A673 (cell line): ENCODE results near the gene CD4. TPM values are rescaled to one million over a fixed set of nuclear protein-coding genes. Genes with fewer than 3 reads are reported as not detected.

Experiments used
- BruUV-seq: library from RNA; stranded (reverse); fragments of 400-500 nt; replicated peaks from 2 replicates; lab custom pipeline; 2021; lab: Mats Ljungman, UMichigan
- CTCF ChIA-PET: fragments of 300-600 bp; sonication (Branson Sonifier 250); formaldehyde crosslinking; loops from one replicate; lab custom pipeline; 2022; ENCODE audit warnings: antibody characterized with exemption; lab: Charles Lee
- POLR2A ChIA-PET: fragments of 300-600 bp; sonication (Branson Sonifier 250); formaldehyde crosslinking; loops from one replicate; lab custom pipeline; 2022; ENCODE audit warnings: antibody characterized with exemption; ENCODE audit not compliant: low non-redundant PET; lab: Charles Lee
- DNase-seq: peaks from one replicate; pipeline ENCODE4 v3.0.0-alpha.2; 2015; ENCODE audit warnings: low spot score
- H3K27ac ChIP-seq: fragments of 200-600 bp; sonication (generic); 2 replicates; pipeline ENCODE4 v1.5.1; 2016; ENCODE audit warnings: mixed run types, low read depth, mild to moderate bottlenecking, mixed read lengths, antibody characterized with exemption, low read length; ENCODE audit not compliant: poor library complexity, severe bottlenecking
- H3K27me3 ChIP-seq: fragments of 200-600 bp; sonication (generic); replicated peaks from 2 replicates; pipeline ENCODE4 v1.6.1; 2017; ENCODE audit warnings: mixed run types, low read depth, mild to moderate bottlenecking, mixed read lengths, antibody characterized with exemption, low read length; ENCODE audit not compliant: insufficient read depth, poor library complexity
- H3K36me3 ChIP-seq: fragments of 200-600 bp; sonication (generic); 2 replicates; pipeline ENCODE4 v1.6.1; 2016; ENCODE audit warnings: mixed run types, mild to moderate bottlenecking, mixed read lengths, antibody characterized with exemption, low read length; ENCODE audit not compliant: insufficient read depth, poor library complexity, severe bottlenecking
- H3K4me1 ChIP-seq: fragments of 200-600 bp; sonication (generic); 2 replicates; pipeline ENCODE4 v1.6.1; 2017; ENCODE audit warnings: mixed run types, mild to moderate bottlenecking, mixed read lengths, antibody characterized with exemption, low read length; ENCODE audit not compliant: insufficient read depth, poor library complexity, severe bottlenecking
- H3K4me3 ChIP-seq: fragments of 200-600 bp; sonication (generic); 2 replicates; pipeline ENCODE4 v1.5.1; 2016; ENCODE audit warnings: low read depth, mixed run types, mild to moderate bottlenecking, mixed read lengths, low read length; ENCODE audit not compliant: poor library complexity, severe bottlenecking
- H3K9me3 ChIP-seq: fragments of 200-600 bp; sonication (generic); 2 replicates; pipeline ENCODE4 v1.6.1; 2016; ENCODE audit warnings: mixed run types, low read depth, mild to moderate bottlenecking, mixed read lengths, antibody characterized with exemption, low read length; ENCODE audit not compliant: poor library complexity, severe bottlenecking
- CTCF ChIP-seq: fragments of 300-800, 200-600 bp; sonication (generic); conservative IDR thresholded peaks from 2 replicates; pipeline ENCODE4 v1.5.1; 2017; ENCODE audit warnings: low read depth, mild to moderate bottlenecking, antibody characterized with exemption, low read length, moderate library complexity, mixed read lengths
- EZH2 ChIP-seq: fragments of 200-600 bp; sonication (generic); IDR thresholded peaks from 2 replicates; pipeline ENCODE4 v1.6.1; 2017; ENCODE audit warnings: borderline replicate concordance, low read depth, mild to moderate bottlenecking, mixed read lengths, antibody characterized with exemption, low read length; ENCODE audit not compliant: poor library complexity, severe bottlenecking
- intact Hi-C: fragments of 100-400 bp; cut with micrococcal nuclease; formaldehyde crosslinking; loops from one replicate; pipeline ENCODE4 v1.10.0; 2022; ENCODE audit not compliant: unreplicated experiment
- total RNA-seq: library from RNA; stranded (reverse); gene quantifications from 2 replicates; pipeline ENCODE4 v1.2.3, GENCODE V29; 2021

Gene CD4
- total RNA-seq, 1 experiment from 2014 or later: not detected

- CTCF ChIA-PET: interaction anchor here (0.8 kb wide), 1 partner anchor 90 kb away, joined by 5 read pairs; the partner anchor contains the start of gene MLF2
- peaks cover 50% of the 10 kb centered on the region for H3K36me3 ChIP-seq
- H3K4me3 ChIP-seq: no peak overlapping the region
- no TSS peak for BruUV-seq
- no peak for TF ChIP-seq EZH2
- TF ChIP-seq CTCF: no peak; the same call in 1 of the 2 replicates
- intact Hi-C loops: no loop called here
- H3K4me1 ChIP-seq: no peaks in the 10 kb centered on the region
- H3K27me3 ChIP-seq: no peaks in the 10 kb centered on the region
- peak; percentile 56 for DNase-seq
- no peaks in the 10 kb centered on the region for H3K9me3 ChIP-seq
- no peak overlapping the region for H3K27ac ChIP-seq
- POLR2A ChIA-PET: interaction anchor here (1.0 to 1.1 kb wide), 2 partner anchors 9 kb away, joined by 3 read pairs; partner anchors contain the start of gene USP5
Observed at GRCh38 chr12:6843118-6843902, 54.0 kb downstream of the CD4 start.

- ChIA-PET POLR2A (no interaction called here), CTCF (no interaction called here)
- intact Hi-C loops: no loop called here
- Histone ChIP-seq H3K27ac (no peak overlapping the region), H3K4me3 (no peak overlapping the region), H3K27me3 (no peaks in the 10 kb centered on the region), H3K9me3 (no peaks in the 10 kb centered on the region), H3K4me1 (peaks cover 12% of the 10 kb centered on the region), H3K36me3 (peaks cover 59% of the 10 kb centered on the region)
- no TSS peak for BruUV-seq
- TF ChIP-seq EZH2: no peak
- no peak for TF ChIP-seq CTCF
- no peak for DNase-seq
Observed at GRCh38 chr12:6845395-6845794, 56.1 kb downstream of the CD4 start.

GRCh38 chr12:6846316-6846869 lies 57.1 kb downstream of the CD4 start:
- POLR2A ChIA-PET: no interaction called here
- H3K9me3 ChIP-seq: no peaks in the 10 kb centered on the region
- BruUV-seq: no TSS peak
- H3K4me1 ChIP-seq: peaks cover 12% of the 10 kb centered on the region
- intact Hi-C loops: no loop called here
- peaks cover 59% of the 10 kb centered on the region for H3K36me3 ChIP-seq
- H3K27ac ChIP-seq: no peak overlapping the region
- CTCF ChIA-PET: no interaction called here
- H3K4me3 ChIP-seq: no peak overlapping the region
- no peak for DNase-seq
- TF ChIP-seq EZH2: no peak
- no peak for TF ChIP-seq CTCF
- no peaks in the 10 kb centered on the region for H3K27me3 ChIP-seq
